Measurements from ENCODE around the gene KCNN1. TPM values are rescaled to one million over a fixed set of nuclear protein-coding genes. Genes with fewer than 3 reads are reported as not detected.

The KCNN1 gene
- total and polyA plus RNA-seq, 9 of the 15 experiments (the other 6 are each of a cell fraction or from before 2014, with no cell fraction given): 0.01 to 6.2 (median 0.72) TPM

DNA sequence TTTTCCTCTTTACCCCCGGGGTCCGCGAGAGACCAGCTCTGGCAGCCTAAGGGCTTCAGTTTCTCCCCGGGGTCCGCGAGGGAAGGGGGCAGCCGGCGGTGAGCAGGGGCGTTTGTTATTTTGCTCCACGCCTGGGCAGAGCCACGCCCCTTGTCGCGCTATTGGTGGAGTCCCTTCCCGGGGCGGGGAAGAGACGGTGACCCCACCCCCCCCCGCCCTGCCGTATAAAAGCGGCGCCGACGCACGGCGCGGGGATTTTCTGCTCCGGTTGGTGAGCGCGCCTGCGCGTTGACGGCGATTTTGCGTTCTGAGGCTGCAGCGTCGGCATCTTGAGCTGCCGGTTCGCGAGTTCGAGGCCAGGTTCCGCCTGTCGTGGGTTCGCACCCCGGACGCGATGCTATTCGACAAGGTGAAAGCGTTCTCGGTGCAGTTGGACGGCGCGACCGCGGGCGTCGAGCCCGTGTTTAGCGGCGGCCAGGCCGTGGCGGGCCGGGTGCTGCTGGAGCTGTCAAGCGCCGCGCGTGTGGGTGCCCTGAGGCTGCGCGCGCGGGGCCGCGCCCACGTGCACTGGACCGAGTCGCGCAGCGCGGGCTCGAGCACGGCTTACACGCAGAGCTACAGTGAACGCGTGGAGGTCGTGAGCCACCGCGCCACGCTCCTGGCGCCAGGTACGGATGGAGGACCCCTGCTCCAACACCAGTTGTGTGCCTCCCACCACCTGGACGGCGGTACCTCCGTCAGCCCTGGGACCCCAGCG lies 41.2 kb downstream of the KCNN1 start, which contains the start of gene ARRDC2 (continued):
- TF ChIP-seq, protein P1, sequence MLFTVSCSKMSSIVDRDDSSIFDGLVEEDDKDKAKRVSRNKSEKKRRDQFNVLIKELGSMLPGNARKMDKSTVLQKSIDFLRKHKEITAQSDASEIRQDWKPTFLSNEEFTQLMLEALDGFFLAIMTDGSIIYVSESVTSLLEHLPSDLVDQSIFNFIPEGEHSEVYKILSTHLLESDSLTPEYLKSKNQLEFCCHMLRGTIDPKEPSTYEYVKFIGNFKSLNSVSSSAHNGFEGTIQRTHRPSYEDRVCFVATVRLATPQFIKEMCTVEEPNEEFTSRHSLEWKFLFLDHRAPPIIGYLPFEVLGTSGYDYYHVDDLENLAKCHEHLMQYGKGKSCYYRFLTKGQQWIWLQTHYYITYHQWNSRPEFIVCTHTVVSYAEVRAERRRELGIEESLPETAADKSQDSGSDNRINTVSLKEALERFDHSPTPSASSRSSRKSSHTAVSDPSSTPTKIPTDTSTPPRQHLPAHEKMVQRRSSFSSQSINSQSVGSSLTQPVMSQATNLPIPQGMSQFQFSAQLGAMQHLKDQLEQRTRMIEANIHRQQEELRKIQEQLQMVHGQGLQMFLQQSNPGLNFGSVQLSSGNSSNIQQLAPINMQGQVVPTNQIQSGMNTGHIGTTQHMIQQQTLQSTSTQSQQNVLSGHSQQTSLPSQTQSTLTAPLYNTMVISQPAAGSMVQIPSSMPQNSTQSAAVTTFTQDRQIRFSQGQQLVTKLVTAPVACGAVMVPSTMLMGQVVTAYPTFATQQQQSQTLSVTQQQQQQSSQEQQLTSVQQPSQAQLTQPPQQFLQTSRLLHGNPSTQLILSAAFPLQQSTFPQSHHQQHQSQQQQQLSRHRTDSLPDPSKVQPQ (CRISPR knock-in tag; IDR thresholded peaks at IDR 0.05; ENCODE audit: borderline replicate concordance): no peak
- no peak for TF ChIP-seq ZFP30 (CRISPR knock-in tag; IDR thresholded peaks at IDR 0.05; ENCODE audit: borderline replicate concordance)
- TF ChIP-seq, protein P2, sequence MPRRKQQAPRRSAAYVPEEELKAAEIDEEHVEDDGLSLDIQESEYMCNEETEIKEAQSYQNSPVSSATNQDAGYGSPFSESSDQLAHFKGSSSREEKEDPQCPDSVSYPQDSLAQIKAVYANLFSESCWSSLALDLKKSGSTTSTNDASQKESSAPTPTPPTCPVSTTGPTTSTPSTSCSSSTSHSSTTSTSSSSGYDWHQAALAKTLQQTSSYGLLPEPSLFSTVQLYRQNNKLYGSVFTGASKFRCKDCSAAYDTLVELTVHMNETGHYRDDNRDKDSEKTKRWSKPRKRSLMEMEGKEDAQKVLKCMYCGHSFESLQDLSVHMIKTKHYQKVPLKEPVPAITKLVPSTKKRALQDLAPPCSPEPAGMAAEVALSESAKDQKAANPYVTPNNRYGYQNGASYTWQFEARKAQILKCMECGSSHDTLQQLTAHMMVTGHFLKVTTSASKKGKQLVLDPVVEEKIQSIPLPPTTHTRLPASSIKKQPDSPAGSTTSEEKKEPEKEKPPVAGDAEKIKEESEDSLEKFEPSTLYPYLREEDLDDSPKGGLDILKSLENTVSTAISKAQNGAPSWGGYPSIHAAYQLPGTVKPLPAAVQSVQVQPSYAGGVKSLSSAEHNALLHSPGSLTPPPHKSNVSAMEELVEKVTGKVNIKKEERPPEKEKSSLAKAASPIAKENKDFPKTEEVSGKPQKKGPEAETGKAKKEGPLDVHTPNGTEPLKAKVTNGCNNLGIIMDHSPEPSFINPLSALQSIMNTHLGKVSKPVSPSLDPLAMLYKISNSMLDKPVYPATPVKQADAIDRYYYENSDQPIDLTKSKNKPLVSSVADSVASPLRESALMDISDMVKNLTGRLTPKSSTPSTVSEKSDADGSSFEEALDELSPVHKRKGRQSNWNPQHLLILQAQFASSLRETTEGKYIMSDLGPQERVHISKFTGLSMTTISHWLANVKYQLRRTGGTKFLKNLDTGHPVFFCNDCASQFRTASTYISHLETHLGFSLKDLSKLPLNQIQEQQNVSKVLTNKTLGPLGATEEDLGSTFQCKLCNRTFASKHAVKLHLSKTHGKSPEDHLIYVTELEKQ (CRISPR knock-in tag; IDR thresholded peaks at IDR 0.05): no peak
- no peak for TF ChIP-seq HDAC1 (IDR thresholded peaks at IDR 0.05)
- no peak for TF ChIP-seq IFI16 (CRISPR knock-in tag; IDR thresholded peaks at IDR 0.05)
- TF ChIP-seq C11orf30 (IDR thresholded peaks at IDR 0.05; ENCODE audit: low read depth): no peak
- TF ChIP-seq, protein P3, sequence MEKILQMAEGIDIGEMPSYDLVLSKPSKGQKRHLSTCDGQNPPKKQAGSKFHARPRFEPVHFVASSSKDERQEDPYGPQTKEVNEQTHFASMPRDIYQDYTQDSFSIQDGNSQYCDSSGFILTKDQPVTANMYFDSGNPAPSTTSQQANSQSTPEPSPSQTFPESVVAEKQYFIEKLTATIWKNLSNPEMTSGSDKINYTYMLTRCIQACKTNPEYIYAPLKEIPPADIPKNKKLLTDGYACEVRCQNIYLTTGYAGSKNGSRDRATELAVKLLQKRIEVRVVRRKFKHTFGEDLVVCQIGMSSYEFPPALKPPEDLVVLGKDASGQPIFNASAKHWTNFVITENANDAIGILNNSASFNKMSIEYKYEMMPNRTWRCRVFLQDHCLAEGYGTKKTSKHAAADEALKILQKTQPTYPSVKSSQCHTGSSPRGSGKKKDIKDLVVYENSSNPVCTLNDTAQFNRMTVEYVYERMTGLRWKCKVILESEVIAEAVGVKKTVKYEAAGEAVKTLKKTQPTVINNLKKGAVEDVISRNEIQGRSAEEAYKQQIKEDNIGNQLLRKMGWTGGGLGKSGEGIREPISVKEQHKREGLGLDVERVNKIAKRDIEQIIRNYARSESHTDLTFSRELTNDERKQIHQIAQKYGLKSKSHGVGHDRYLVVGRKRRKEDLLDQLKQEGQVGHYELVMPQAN (IDR thresholded peaks at IDR 0.05; ENCODE audit: borderline replicate concordance): no peak
- no peak for TF ChIP-seq ZC3H8 (IDR thresholded peaks at IDR 0.05)
- TF ChIP-seq CSDE1 (IDR thresholded peaks at IDR 0.05): no peak
- TF ChIP-seq SMARCA5 (IDR thresholded peaks at IDR 0.05): no peak
- TF ChIP-seq, protein P4, sequence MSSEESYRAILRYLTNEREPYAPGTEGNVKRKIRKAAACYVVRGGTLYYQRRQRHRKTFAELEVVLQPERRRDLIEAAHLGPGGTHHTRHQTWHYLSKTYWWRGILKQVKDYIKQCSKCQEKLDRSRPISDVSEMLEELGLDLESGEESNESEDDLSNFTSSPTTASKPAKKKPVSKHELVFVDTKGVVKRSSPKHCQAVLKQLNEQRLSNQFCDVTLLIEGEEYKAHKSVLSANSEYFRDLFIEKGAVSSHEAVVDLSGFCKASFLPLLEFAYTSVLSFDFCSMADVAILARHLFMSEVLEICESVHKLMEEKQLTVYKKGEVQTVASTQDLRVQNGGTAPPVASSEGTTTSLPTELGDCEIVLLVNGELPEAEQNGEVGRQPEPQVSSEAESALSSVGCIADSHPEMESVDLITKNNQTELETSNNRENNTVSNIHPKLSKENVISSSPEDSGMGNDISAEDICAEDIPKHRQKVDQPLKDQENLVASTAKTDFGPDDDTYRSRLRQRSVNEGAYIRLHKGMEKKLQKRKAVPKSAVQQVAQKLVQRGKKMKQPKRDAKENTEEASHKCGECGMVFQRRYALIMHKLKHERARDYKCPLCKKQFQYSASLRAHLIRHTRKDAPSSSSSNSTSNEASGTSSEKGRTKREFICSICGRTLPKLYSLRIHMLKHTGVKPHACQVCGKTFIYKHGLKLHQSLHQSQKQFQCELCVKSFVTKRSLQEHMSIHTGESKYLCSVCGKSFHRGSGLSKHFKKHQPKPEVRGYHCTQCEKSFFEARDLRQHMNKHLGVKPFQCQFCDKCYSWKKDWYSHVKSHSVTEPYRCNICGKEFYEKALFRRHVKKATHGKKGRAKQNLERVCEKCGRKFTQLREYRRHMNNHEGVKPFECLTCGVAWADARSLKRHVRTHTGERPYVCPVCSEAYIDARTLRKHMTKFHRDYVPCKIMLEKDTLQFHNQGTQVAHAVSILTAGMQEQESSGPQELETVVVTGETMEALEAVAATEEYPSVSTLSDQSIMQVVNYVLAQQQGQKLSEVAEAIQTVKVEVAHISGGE (CRISPR knock-in tag; IDR thresholded peaks at IDR 0.05): no peak
- TF ChIP-seq PYGO2 (tag; IDR thresholded peaks at IDR 0.05): no peak
- TF ChIP-seq ZNF146 (CRISPR knock-in tag; IDR thresholded peaks at IDR 0.05; ENCODE audit: unreplicated experiment): no peak
- TF ChIP-seq RB1 (IDR thresholded peaks at IDR 0.05; ENCODE audit: low read depth): 0 out of 2 replicates have a peak, but pooled peaks have one; percentile 7
- no peak for TF ChIP-seq FOXA3 (CRISPR knock-in tag; conservative IDR thresholded peaks at IDR 0.05 in 1 of 2, IDR thresholded peaks at IDR 0.05 in 1 of 2)
- no peak for TF ChIP-seq ZSCAN32 (CRISPR knock-in tag; IDR thresholded peaks at IDR 0.05)

Data from K562 (cell line).